ENCODE measurements around the gene VAV2.

DNA sequence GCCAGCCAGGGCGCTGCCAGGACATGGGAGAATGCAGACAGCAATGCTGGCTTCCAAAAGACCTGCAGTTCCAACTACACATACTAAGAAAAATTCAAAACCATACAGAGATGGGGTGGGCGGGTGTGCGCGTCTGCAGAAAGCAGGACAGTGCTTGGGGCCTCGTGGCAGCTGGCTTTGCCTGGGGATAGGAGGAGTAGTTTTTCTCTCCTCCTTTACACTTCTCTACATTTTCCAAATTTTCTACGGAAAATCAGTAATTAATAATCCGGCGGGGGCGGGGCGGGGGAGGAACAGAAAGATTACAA, 210.3 kb downstream of the VAV2 start:
- TF ChIP-seq, protein P1, sequence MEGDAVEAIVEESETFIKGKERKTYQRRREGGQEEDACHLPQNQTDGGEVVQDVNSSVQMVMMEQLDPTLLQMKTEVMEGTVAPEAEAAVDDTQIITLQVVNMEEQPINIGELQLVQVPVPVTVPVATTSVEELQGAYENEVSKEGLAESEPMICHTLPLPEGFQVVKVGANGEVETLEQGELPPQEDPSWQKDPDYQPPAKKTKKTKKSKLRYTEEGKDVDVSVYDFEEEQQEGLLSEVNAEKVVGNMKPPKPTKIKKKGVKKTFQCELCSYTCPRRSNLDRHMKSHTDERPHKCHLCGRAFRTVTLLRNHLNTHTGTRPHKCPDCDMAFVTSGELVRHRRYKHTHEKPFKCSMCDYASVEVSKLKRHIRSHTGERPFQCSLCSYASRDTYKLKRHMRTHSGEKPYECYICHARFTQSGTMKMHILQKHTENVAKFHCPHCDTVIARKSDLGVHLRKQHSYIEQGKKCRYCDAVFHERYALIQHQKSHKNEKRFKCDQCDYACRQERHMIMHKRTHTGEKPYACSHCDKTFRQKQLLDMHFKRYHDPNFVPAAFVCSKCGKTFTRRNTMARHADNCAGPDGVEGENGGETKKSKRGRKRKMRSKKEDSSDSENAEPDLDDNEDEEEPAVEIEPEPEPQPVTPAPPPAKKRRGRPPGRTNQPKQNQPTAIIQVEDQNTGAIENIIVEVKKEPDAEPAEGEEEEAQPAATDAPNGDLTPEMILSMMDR (IDR thresholded peaks at IDR 0.05): no peak
- TF ChIP-seq POLR2A (IDR thresholded peaks at IDR 0.05): no peak

Data from uterus (tissue), 2 donors.